Sigmoid colon (tissue), 4 donors: ENCODE data around the gene ITPRIPL2.

Experiments
- CTCF ChIP-seq, 4 experiments: fragments of 450-650 bp in 3 of 4; fragments of 200-600 bp in 1 of 4; IDR thresholded peaks; one replicate each; pipeline ENCODE4 v1.5.1; 2016 to 2019; ENCODE audit warnings: antibody characterized with exemption in 4 of 4, mild to moderate bottlenecking in 3 of 4, moderate library complexity in 2 of 4
- EP300 ChIP-seq, 4 donors: sonication (generic); formaldehyde crosslinking; IDR thresholded peaks; one replicate each; pipeline ENCODE4 v1.6.1; 2017; ENCODE audit warnings: antibody characterized with exemption in 4 of 4
- POLR2A ChIP-seq, 2 donors: fragments of 450-650 bp; IDR thresholded peaks; one replicate each; pipeline ENCODE4 v1.6.1; 2016; ENCODE audit warnings: antibody characterized with exemption in 2 of 2, mild to moderate bottlenecking in 2 of 2, moderate library complexity in 2 of 2
- POLR2AphosphoS5 ChIP-seq, 4 donors: sonication (generic); formaldehyde crosslinking; IDR thresholded peaks; one replicate each; pipeline ENCODE4 v1.6.1; 2017; ENCODE audit warnings: antibody characterized with exemption in 4 of 4

- TF ChIP-seq CTCF (IDR thresholded peaks at IDR 0.05): no peak
- TF ChIP-seq POLR2A (IDR thresholded peaks at IDR 0.05): no peak
- no peak for TF ChIP-seq EP300 (IDR thresholded peaks at IDR 0.05)
- TF ChIP-seq POLR2AphosphoS5 (IDR thresholded peaks at IDR 0.05): no peak
Observed at GRCh38 chr16:19066988-19067348, 46.8 kb upstream of the ITPRIPL2 start.
